COR-L47 (cell line): ENCODE measurements around the gene CHRNB4.
"Not testable (repeated sequence)": the region's sequence is repeated elsewhere in the genome, so short reads cannot be mapped to it uniquely, and the experiment has no call there.

Experiments used
- DNase-seq: peaks from one replicate; lab custom pipeline; 2025; lab: John Stamatoyannopoulos, UW

The CHRNB4 gene

GRCh38 chr15:78617516-78617915, 23.5 kb downstream of the CHRNB4 start:
- no peak for DNase-seq

GRCh38 chr15:78617076-78617475, 23.9 kb downstream of the CHRNB4 start:
- DNase-seq, result no peak

- no peak for DNase-seq
These were observed 24.5 kb downstream of the CHRNB4 start for GRCh38 chr15:78616506-78616905.

DNA sequence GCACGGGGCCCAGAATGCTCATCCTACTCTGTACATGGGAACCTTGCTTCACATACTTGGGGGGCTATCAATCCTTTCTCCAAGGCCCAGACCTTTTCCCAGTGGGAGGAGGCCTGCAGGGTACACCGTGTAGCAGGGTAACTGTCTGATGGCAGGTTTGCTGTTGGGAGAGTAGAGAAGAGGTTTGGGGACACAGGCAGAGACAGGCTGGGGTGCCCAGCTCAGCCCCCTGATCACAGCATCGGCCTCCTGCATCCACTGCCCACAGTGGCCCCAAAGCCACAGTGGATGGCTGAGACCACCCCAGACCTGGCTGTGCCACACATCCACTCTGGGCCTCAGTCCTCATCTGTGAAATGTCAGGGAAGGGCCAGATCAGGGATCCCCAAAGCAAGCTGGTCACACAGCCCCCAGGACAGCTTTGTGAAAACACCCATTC, 25.8 kb downstream of the CHRNB4 start:
- DNase-seq, result no peak

DNA sequence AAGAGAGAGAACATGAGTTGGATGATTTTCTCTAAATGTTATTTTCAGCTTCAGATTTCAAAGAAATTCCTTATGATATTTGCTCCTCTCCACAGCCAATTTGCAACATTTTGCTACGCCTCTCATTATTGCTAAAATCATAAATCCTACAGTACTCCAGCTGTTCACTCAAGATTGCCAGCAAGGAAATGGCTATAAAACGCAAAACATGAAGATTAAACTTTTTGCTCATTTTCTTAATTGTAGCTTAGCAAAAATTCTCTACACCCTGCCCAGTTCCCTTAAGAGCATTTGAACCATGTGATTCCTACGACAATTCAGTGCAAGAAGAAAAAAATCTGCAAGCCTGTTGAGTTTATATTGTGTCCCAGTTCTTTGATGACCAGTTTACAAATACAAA, 27.0 kb downstream of the CHRNB4 start:
- DNase-seq, result no peak

DNA sequence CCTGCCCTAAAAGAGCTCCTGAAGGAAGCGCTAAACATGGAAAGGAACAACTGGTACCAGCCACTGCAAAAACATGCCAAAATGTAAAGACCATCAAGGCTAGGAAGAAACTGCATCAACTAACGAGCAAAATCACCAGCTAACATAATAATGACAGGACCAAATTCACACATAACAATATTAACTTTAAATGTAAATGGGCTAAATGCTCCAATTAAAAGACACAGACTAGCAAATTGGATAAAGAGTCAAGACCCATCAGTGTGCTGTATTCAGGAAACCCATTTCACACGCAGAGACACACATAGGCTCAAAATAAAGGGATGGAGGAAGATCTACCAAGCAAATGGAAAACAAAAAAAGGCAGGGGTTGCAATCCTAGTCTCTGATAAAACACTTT, 31.5 kb downstream of the CHRNB4 start:
- DNase-seq, result not testable (repeated sequence)

DNA sequence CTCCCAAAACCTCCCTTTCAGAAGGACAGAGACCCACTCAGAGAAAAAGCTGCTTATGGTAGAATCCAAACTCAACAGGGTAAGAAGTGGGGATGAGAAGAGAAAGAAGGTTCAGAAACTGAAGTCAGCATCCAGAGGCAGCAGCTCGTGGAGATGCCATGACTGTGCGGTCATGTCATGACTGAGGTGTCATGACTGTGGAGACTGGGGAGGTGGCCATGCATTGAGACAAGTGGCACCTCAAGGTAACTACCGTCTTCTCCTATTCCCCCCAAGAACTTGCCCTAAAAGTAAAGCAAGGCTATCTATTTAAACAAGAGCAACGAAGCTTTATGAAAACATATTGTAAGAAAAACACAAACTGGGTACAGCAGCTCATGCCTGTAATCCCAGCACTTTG, 35.3 kb downstream of the CHRNB4 start:
- no peak for DNase-seq

- no peak for DNase-seq
These were observed 35.8 kb downstream of the CHRNB4 start for GRCh38 chr15:78605201-78605600.

GRCh38 chr15:78604420-78604819, 36.6 kb downstream of the CHRNB4 start:
- DNase-seq, result no peak

DNA sequence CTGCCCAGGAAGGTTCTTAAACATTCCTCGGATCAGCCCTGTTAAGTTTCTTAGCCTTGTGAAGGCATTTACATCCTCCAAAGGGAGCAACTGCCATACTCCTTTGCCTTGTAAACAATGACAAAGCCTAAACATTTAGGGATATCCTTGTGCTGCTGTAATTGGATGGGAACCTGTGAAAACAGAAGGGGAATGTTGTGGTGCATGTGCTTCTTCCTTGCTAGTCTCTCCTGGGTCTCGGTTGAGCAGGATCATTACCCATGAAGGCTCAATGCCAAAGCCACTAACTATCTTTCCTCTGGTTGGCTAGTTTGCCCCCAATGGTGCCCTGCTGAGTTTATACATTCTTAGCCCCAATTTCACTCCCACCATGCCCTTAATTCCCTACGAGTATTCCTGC, 37.5 kb downstream of the CHRNB4 start:
- DNase-seq, result no peak

- DNase-seq, result no peak
These were observed 41.8 kb downstream of the CHRNB4 start for GRCh38 chr15:78599189-78599588.

DNA sequence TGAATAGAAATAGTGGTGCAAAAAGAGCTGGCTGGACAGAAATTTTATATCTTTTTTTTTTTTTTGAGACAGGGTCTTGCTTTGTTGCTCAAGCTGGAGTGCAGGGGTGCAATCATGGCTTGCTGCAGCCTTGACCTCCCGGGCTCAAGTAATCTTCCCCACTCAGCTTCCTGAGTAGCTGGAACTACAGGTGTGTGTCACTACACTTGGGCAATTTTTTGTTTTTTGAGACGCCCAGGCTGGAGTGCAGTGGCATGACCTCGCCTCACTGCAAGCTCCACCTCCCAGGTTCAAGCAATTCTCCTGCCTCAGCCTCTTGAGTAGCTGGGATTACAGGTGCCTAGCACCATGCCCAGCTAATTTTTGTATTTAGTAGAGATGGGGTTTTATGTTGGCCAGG, 42.7 kb downstream of the CHRNB4 start:
- DNase-seq, result no peak

GRCh38 chr15:78597583-78597982, 43.4 kb downstream of the CHRNB4 start:
- DNase-seq, result no peak

GRCh38 chr15:78574944-78575343, 66.1 kb downstream of the CHRNB4 start:
- no peak for DNase-seq
